Kidney (tissue), 14 donors: Measurements from ENCODE around the gene RNF17. TPM values are rescaled to one million over a fixed set of nuclear protein-coding genes. Genes with fewer than 3 reads are reported as not detected.
"Not testable (repeated sequence)": the region's sequence is repeated elsewhere in the genome, so short reads cannot be mapped to it uniquely, and the experiment has no call there.

Experiments
- DNase-seq, 5 donors: peaks; one replicate each; pipeline ENCODE4 v3.0.0-alpha.2; 2013 to 2020
- FAIRE-seq: peaks from 2 replicates; lab custom pipeline; 2012; peaks lifted over from hg19 to GRCh38; lab: Jason Lieb, UNC
- H3K27ac ChIP-seq, 2 donors: one replicate each; pipeline ENCODE4 v1.7.0; 2013; ENCODE audit warnings: low read depth in 2 of 2, low read length in 2 of 2, inconsistent platforms in 1 of 2
- H3K27me3 ChIP-seq: one replicate; pipeline ENCODE4 v1.7.1; 2013; ENCODE audit warnings: low read length, inconsistent platforms; ENCODE audit not compliant: control insufficient read depth, insufficient read depth
- H3K36me3 ChIP-seq, 3 donors: one replicate each; pipeline versions ENCODE4 v1.7.0 to v1.7.1; 2013; ENCODE audit warnings: low read length in 3 of 3, control low read depth in 1 of 3, inconsistent platforms in 1 of 3; ENCODE audit not compliant: insufficient read depth in 3 of 3, control insufficient read depth in 2 of 3
- H3K4me1 ChIP-seq, 3 donors: one replicate each; pipeline versions ENCODE4 v1.7.0 to v1.7.1; 2013; ENCODE audit warnings: low read length in 3 of 3, inconsistent platforms in 1 of 3, low read depth in 1 of 3; ENCODE audit not compliant: control insufficient read depth in 2 of 3, insufficient read depth in 2 of 3
- H3K4me3 ChIP-seq, 3 donors: one replicate each; pipeline versions ENCODE4 v1.7.0 to v1.8.1; 2013; ENCODE audit warnings: low read length in 3 of 3, control low read depth in 1 of 3, inconsistent platforms in 1 of 3
- H3K9ac ChIP-seq, 3 donors: one replicate each; pipeline versions ENCODE4 v1.7.0 to v1.7.1; 2013; ENCODE audit warnings: low read length in 3 of 3, control low read depth in 1 of 3, inconsistent platforms in 1 of 3
- H3K9me3 ChIP-seq, 3 donors: one replicate each; pipeline versions ENCODE4 v1.7.0 to v1.7.1; 2013; ENCODE audit warnings: low read length in 3 of 3, control low read depth in 1 of 3, inconsistent platforms in 1 of 3; ENCODE audit not compliant: control insufficient read depth in 2 of 3, insufficient read depth in 1 of 3
- CTCF ChIP-seq: IDR thresholded peaks from 3 replicates; pipeline ENCODE4 v1.5.1; 2012; ENCODE audit warnings: mild to moderate bottlenecking, moderate library complexity, borderline replicate concordance; ENCODE audit not compliant: insufficient read depth; ENCODE audit errors: extremely low read depth
- intact Hi-C: fragments of 100-400 bp; cut with DNase I; formaldehyde crosslinking; loops from one replicate; pipeline ENCODE4 v1.11.1; 2022
- polyA plus RNA-seq: library from polyadenylated mRNA; stranded (reverse); fragments of 350-450 nt; fragmentation: Illumina TruSeq; extraction: RNeasy Lipid Tissue Mini Kit (QIAGEN cat#74804); gene quantifications from one replicate; pipeline ENCODE4 v1.2.3, GENCODE V29; 2014; ENCODE audit warnings: low read depth, low replicate concordance; ENCODE audit not compliant: insufficient read depth
- total RNA-seq: library from RNA; stranded (reverse); fragmentation: NEBNext Ultra II Directional; extraction: Animal tissue kit (Norgen Biotek cat#: 25700); gene quantifications from one replicate; pipeline ENCODE4 v1.2.1, GENCODE V29; 2021
- donor health status: control.
- donor health status: control.
- donor health status: control.
- donor health status: control.
- donor health status: control.
- donor health status: DM: yes; HTN: yes; CAD: no.
- donor health status: Normal renal cell carcinoma (clear cell type).

Gene RNF17
- total and polyA plus RNA-seq, 2 donors from 2014 or later = not detected

DNA sequence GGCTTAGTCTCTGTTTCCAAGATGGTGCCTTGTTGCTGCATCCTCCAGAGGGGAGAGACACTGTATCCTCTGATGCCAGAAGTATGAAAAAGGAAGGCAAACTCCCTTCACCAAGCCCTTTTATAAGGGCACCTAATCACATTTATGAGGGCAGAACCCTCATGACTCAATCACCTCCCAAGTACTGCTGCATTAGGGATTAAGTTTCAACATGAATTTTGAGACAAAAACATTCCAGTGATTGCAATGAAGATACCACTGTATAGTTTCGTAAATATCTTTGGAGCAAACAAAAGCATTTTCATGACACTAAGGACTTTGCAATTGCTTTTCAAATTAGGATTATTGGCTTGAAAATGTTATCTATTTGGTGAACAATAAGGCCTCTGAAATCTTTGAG is 63.8 kb downstream of the RNF17 start:
- no peak for DNase-seq
- H3K4me3 ChIP-seq = no peak overlapping the region
- FAIRE-seq = no peak

GRCh38 chr13:24834902-24835510 is 71.0 kb downstream of the RNF17 start:
- Histone ChIP-seq H3K4me3 (no peak overlapping the region), H3K27me3 (no peaks in the 10 kb centered on the region), H3K9me3 (no peaks in the 10 kb centered on the region), H3K4me1 (no peaks in the 10 kb centered on the region), H3K27ac (no peak overlapping the region), H3K36me3 (no peaks in the 10 kb centered on the region), H3K9ac (no peak overlapping the region)
- DNase-seq (no peak), FAIRE-seq (no peak)
- intact Hi-C loops = no loop called here
- TF ChIP-seq CTCF = no peak

More for the DNA sequence above, 63.8 kb downstream of the RNF17 start:
- H3K36me3 ChIP-seq = no peaks in the 10 kb centered on the region
- H3K4me1 ChIP-seq = no peaks in the 10 kb centered on the region
- no peak for TF ChIP-seq CTCF
- intact Hi-C loops = no loop called here
- no peaks in the 10 kb centered on the region for H3K27me3 ChIP-seq
- no peak overlapping the region for H3K9ac ChIP-seq
- H3K9me3 ChIP-seq = no peaks in the 10 kb centered on the region
- no peak overlapping the region for H3K27ac ChIP-seq

- FAIRE-seq, H3K9me3 ChIP-seq, H3K9ac ChIP-seq, H3K36me3 ChIP-seq, H3K4me1 ChIP-seq, H3K27ac ChIP-seq, DNase-seq, H3K27me3 ChIP-seq, H3K4me3 ChIP-seq, intact Hi-C loops: not testable (repeated sequence)
Observed at GRCh38 chr13:24837528-24837927, 73.6 kb downstream of the RNF17 start.

DNA sequence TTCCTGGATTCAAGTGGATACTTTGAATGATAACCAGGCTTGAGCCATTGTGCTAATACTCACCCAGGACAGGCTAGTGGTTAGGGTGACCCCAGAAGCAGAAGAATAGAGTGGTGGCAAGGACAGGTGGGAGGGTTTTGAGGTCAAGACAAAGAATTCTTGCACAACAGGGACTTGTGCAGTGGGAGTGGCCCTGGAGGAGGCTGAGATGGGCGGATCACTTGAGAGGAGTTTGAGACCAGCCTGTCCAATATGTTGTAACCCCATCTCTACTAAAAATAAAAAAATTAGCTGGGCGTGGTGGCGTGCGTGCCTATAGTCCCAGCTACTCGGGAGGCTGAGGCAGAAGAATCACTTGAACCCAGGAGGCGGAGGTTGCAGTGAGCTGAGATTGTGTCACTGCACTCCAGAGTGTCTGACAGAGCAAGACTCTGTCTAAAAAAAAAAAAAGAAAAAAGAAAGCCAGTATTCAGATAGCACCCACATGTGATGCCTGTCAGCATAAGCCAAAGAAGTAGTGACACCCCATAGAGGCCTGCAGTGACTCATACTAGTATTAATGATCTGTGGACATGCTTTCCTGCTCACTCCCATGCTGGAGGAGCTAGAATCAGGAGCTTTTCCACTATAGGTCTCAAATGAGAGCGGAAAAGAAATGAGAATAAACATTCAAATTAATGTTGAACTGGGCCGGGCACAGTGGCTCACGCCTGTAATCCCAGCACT is 78.7 kb downstream of the RNF17 start:
- intact Hi-C loops = no loop called here
- no peaks in the 10 kb centered on the region for H3K4me1 ChIP-seq
- H3K36me3 ChIP-seq = no peaks in the 10 kb centered on the region
- FAIRE-seq = no peak
- H3K4me3 ChIP-seq = no peak overlapping the region
- H3K9me3 ChIP-seq = no peaks in the 10 kb centered on the region
- H3K27ac ChIP-seq = no peak overlapping the region
- no peaks in the 10 kb centered on the region for H3K27me3 ChIP-seq
- no peak for TF ChIP-seq CTCF
- no peak for DNase-seq
- H3K9ac ChIP-seq = no peak overlapping the region
